B cell (primary cell): ENCODE results near the gene CENPP.

Experiments
- CTCF ChIP-seq: fragments of 200-600 bp; IDR thresholded peaks from one replicate; pipeline ENCODE4 v1.8.0; 2022; ENCODE audit warnings: antibody characterized with exemption, mild to moderate bottlenecking
- EZH2 ChIP-seq: IDR thresholded peaks from 2 replicates; pipeline ENCODE4 v1.6.1; 2012; ENCODE audit warnings: borderline replicate concordance, low read depth, mild to moderate bottlenecking, moderate library complexity, low read length; ENCODE audit not compliant: insufficient read depth, poor library complexity, severe bottlenecking

- TF ChIP-seq CTCF, result no peak
- TF ChIP-seq EZH2, result no peak
Observed at GRCh38 chr9:92308893-92309292, 16.9 kb upstream of the CENPP start.
